DMS53 treated with DMSO at 0.1 percent for 48 hours (cell line): ENCODE data around the gene SLAMF6.
"Not testable (repeated sequence)": the region's sequence is repeated elsewhere in the genome, so short reads cannot be mapped to it uniquely, and the experiment has no call there.

ENCODE experiments used
- DNase-seq: peaks from one replicate; lab custom pipeline; 2025; ENCODE audit not compliant: unreplicated experiment; lab: John Stamatoyannopoulos, UW

Gene SLAMF6

DNA sequence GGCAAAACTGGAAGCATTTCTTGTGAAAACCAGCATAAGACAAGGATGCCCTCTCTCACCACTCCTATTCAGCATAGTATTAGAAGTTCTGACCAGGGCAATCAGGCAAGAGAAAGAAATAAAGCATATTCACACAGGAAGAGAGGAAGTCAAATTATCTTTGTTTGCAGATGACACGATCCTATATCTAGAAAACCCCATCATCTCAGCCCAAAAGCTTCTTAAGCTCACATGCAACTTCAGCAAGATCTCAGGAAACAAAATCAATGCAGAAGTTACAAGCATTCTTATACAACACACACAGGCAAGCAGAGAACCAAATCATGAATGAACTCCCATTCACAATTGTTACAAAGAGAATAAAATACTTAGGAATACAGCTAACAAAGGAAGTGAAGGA is 7.1 kb downstream of the SLAMF6 start:
- not testable (repeated sequence) for DNase-seq

DNA sequence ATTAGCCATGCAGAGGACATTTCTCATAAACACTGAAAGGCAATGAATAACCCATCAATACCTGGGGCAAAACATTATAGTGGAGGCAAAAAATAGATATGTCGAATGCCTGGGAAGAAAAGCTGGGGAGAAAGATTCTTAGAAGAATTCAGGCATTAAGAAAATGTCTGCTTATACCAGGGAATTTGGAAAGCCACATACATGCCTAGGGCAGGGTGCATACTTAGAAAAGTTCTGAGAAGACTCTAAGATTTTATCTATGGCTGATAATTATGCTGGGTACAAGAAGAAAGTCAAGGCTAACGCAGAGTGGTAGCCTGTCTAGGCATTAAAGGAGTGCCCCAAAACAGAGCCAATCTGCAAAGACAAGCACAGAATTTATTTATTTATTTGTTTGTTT is 18.4 kb downstream of the SLAMF6 start:
- no peak for DNase-seq

- no peak for DNase-seq
Measured at GRCh38 chr1:160503087-160503486, 20.0 kb downstream of the SLAMF6 start.

DNA sequence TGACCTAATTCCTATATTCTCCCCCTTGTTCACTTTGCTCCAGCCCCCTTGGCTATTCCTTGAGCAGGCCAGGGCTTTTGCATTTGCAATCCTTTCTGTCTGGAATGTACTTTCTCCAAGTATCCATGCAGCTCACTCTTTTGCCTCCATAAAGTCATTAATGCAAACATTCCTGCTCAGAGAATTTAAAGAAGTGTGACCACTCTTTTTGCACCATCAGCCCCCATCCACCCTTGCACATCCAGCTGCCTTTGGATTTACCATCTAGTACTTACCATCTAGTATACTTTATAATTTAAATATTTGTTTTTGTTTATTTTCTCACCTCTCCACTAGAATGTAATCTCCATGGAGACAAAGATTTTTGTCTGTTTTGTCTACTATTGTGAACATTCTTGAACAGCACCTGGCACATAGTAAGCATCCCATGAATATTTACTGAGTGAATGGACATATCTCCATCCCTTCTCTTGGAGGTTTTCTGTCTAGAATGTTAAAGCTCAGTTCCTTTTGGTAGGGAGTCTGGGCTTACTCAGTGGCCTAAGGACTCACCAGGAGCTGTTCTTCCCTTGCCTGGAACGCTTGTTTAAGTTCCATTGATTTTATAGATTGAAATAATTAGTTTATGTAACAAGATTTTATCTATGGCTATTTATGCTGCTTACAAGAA is 22.6 kb downstream of the SLAMF6 start:
- DNase-seq, result no peak

DNA sequence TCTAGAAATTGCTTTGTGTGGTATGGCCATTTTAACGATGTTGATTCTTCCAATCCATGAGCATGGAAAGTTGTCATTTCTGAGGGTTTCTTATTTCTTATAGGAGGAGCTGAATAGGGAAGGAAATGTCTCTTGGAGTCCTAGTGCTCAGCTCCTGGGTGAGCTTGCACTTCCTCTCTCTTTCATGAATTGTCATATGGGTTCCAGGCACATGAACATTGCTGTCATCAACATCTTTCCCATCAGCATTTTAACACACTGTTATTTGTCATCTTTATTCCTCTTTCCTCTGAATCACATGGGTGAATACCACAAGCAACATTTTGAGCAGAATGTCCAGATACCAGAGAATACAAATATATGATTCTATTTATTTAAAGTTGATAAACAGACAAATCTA is 23.4 kb downstream of the SLAMF6 start:
- no peak for DNase-seq

DNA sequence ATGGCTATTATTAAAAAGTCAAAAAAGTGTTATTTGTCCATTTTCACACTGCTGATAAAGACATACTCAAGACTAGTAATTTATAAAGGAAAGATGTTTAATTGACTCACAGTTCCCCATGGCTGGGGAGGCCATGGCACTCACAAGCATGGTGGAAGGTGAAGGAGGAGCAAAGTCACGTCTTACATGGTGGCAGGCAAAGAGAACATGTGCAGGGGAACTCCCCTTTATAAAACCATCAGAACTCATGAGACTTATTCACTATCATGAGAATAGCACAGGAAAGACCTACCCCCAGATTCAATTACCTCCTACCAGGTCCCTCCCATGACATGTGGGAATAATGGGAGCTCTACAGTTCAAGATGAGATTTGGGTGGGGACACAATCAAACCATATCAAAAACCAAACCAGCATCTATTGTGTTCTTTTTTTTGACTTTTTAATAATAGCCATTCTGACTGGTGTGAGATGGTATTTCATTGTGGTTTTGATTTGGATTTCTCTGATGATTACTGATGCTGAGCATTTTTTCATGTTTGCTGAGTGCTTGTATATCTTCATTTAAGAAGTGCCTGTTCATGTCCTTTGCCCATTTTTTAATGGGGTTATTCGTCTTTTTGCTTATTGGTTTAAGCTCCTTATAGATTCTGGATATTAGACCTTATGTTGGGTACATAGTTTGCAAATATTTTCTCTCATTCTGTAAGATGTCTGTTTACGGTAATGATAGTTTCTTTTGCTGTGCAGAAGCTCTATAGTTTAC is 24.6 kb downstream of the SLAMF6 start:
- DNase-seq, result not testable (repeated sequence)

DNA sequence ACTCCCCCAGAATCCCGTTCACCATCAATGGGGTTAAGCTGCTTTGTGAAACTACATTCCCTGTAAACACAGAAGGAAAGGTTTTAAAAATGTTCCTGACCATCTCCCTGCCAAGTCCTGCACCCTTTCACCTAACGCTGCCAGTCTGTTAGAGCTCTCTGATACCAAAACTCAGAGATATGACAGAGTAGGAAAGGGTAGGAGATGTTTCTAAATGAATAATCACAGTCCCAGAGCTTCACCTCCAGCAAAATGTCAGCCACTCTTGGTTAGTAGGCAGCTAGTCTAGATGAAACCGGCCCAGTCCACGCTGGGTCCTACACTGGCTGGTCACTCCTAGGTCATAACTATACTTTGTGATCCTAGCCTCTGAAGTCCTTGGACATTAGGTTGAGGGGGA is 26.7 kb downstream of the SLAMF6 start:
- no peak for DNase-seq

GRCh38 chr1:160494620-160495019 is 28.4 kb downstream of the SLAMF6 start:
- peak; percentile 4 for DNase-seq

DNA sequence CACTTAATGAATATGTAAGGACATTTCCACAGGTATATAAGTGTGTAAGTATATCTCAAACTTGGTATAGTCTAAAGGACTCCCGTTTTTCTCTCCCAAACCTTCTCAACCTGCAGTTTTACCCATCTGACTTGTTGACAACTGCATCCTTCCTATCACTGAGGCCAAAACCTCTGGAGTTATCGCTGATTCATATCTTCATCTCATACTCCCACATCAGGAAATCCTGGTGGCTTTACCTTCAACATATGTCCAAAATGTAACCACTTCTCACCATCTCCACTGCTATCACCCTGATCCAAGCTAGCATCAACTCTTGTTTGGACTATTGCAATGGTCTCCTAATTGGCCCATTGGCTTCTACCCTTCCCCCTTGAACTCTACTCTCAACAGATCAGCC is 30.4 kb downstream of the SLAMF6 start:
- DNase-seq, result no peak

DNA sequence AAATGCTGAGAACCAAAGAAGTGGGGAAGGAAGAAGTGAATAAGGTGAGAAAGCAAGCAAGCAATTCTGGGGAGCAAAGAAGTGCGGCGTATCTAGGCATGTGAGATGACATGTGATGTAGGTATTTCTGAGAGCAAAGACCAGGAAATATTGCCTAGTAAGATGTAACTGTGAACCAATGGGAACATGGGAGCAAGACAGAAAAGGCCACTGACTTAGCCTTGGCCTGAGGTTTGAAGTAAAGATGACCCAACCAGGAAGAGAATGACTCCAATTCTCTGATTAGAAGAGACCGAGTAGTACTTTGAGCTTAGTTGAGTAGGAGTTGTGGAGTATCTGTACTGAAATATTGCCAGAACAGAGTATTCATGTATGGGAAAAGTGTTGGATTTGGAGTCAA is 31.1 kb downstream of the SLAMF6 start:
- no peak for DNase-seq

GRCh38 chr1:160491017-160491416 is 32.0 kb downstream of the SLAMF6 start:
- no peak for DNase-seq

- peak; percentile 5 for DNase-seq
Measured at GRCh38 chr1:160489513-160490261, 33.4 kb downstream of the SLAMF6 start.

DNA sequence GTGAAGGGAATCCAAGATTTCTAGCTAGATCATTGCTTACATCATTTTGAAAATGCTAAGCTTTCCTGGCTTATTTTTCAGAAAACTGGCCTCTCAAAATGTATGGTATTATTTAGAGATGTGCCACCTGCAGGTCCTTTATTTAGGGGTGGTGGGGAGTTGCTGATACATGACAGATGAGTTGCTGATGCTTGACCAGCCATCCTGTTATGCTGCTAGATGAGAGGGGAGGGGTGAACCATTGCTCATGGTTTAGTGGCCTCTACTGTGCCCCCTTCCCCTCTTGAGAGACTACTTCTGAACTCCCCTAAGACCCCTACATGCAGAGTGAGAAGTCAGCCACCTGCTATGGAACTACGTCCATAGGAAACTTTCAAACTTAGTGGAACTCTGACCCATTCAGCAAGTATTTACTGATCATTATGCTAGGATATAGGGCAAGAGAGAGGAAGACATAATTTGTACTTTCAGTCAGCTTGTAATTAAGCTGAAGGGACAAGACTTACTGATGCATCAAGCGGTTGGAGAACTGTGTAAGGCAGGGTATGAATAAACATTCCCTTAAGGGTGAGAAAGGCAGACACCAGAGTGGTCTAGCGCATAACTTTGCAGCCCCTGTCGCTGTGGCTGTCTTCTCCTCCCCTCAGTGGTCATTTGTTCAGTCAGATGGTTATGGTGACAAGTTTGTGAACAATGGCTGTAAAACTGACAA is 34.6 kb downstream of the SLAMF6 start:
- no peak for DNase-seq

- no peak for DNase-seq
Measured at GRCh38 chr1:160486453-160486852, 36.6 kb downstream of the SLAMF6 start.

GRCh38 chr1:160483505-160484185 is 39.4 kb downstream of the SLAMF6 start:
- no peak for DNase-seq

DNA sequence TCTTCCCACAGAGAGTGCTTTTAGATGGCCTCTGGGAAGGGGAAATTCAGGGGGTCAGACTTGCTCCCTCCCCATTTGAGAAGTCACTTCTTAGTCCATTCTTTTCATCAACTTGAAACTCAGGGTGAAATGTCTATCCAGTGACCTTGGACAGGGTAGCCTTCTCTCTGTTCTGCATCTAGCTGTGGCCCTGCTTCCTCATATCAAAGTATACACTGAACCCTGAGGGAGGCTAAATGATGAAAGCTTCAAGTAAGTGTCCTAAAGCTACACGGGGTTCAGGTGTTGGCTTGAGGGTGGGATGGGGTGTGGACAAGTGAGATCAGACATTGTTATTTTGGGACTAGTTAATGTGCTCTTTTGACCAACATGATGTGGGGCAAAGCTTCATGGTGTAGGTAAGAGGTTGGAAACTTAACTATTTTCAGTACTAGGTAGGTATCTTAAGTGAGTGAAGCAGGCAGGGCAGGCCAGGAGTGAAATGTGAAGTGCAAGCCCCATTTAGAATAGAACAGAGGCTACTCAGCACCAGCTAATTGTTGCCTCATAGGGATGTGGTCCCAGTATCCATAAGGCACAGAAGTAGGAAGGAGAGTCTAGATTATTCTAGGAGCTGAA is 41.0 kb downstream of the SLAMF6 start:
- DNase-seq, result no peak

DNA sequence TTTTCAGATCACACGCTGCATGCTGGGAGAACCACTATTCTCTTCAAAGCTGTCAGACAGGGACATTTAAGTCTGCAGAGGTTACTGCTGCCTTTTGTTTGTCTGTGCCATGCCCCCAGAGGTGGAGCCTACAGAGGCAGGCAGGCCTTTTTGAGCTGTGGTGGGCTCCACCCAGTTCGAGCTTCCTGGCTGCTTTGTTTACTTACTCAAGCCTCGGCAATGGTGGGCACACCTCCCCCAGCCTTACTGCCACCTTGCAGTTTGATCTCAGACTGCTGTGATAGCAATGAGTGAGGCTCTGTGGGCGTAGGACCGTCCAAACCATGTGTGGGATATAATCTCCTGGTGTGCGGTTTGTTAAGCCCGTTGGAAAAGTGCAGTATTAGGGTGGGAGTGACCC is 42.3 kb downstream of the SLAMF6 start:
- not testable (repeated sequence) for DNase-seq

DNA sequence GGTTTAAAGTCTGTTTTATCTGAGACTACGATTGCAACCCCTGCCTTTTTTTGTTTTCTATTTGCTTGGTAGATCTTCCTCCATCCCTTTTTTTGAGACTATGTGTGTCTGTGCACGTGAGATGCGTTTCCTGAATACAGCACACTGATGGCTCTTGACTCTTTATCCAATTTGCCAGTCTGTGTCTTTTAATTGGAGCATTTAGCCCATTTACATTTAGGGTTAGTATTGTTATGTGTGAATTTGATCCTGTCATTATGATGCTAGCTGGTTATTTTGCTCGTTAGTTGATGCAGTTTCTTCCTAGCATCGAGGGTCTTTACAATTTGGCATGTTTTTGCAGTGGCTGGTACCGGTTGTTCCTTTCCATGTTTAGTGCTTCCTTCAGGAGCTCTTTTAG is 44.0 kb downstream of the SLAMF6 start:
- not testable (repeated sequence) for DNase-seq

DNA sequence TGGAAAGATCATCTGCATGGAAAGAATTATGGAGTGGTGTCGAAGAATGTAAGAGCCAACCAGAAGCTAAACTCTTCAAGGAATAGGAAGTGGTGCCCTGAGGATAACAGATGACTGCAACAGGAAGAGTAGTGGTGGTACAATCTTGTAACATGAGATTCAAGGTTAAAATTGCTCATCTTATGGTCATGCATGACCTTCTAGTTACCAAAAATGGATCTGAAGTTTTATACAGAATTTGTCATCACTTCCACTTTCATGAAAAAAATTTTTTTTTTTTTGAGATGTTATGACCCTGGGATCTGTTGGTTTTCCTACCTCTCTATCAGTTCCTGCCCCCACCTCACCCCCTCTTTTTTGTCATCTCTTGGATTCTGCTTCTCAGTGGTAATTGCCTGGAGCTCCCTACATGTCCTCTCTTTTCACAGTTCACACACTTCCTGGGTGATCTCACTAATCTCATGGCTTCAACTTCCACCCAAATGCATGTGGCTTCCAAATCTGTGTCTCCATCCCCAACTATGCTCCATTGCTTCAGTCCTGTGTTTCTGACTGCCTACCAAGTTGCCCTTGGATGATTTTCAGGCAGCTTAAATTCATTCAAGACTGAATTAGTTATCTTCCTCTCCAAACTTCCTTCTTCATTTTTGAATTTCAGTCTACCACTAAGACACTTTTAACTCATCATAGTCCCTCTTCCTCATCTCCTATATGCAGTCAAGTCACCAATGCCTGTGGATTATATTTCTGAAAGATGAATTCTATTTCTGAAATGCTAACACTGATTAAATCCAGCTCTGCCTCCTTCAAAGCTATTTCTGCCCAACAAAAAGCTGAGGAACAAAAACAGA is 48.4 kb downstream of the SLAMF6 start:
- DNase-seq, result no peak
